Erythroblast (primary cell): ENCODE measurements around the gene SMIM9.
"Not testable (repeated sequence)": the region's sequence is repeated elsewhere in the genome, so short reads cannot be mapped to it uniquely, and the experiment has no call there.

Source experiments
- DNase-seq, 2 experiments: peaks; one replicate each; lab custom pipeline; 2025; lab: John Stamatoyannopoulos, UW
- GATA1 ChIP-seq: IDR thresholded peaks from 2 replicates; pipeline ENCODE4 v1.6.1; 2011; ENCODE audit warnings: low read depth, mild to moderate bottlenecking, control low read depth, low read length, moderate library complexity
- POLR2A ChIP-seq: IDR thresholded peaks from 2 replicates; pipeline ENCODE4 v1.6.1; 2011; ENCODE audit warnings: mild to moderate bottlenecking, low read length

The SMIM9 gene

GRCh38 chrX:154824638-154825037 lies 9.8 kb downstream of the SMIM9 start:
- no peak for TF ChIP-seq POLR2A
- TF ChIP-seq GATA1 = no peak
- DNase-seq = no peak

- no peak for DNase-seq
- TF ChIP-seq GATA1 (no peak), POLR2A (no peak)
These were observed 12.4 kb downstream of the SMIM9 start for GRCh38 chrX:154822029-154822428.

- TF ChIP-seq POLR2A = no peak
- no peak for TF ChIP-seq GATA1
These were observed 12.9 kb downstream of the SMIM9 start for GRCh38 chrX:154821523-154821922.

GRCh38 chrX:154819771-154820341 lies 14.6 kb downstream of the SMIM9 start:
- TF ChIP-seq POLR2A (no peak), GATA1 (no peak)
- no peak for DNase-seq

More at GRCh38 chrX:154821523-154821922, 12.9 kb downstream of the SMIM9 start:
- no peak for DNase-seq

- no peak for TF ChIP-seq GATA1
- TF ChIP-seq POLR2A = no peak
- peak; percentile 56 to 59 for DNase-seq
These were observed 15.3 kb downstream of the SMIM9 start for GRCh38 chrX:154818916-154819770.

- DNase-seq = not testable (repeated sequence)
These were observed 17.3 kb downstream of the SMIM9 start for GRCh38 chrX:154817048-154817618.

GRCh38 chrX:154816326-154816898 lies 18.1 kb downstream of the SMIM9 start:
- not testable (repeated sequence) for DNase-seq

GRCh38 chrX:154815274-154815818 lies 19.1 kb downstream of the SMIM9 start:
- no peak for TF ChIP-seq POLR2A
- no peak for TF ChIP-seq GATA1
- peak in 1 of 2 experiments; percentile 17 for DNase-seq

- no peak for DNase-seq
- TF ChIP-seq POLR2A (no peak), GATA1 (no peak)
These were observed 20.7 kb downstream of the SMIM9 start for GRCh38 chrX:154813801-154814200.

- DNase-seq = no peak
- TF ChIP-seq GATA1 (no peak), POLR2A (no peak)
These were observed 21.9 kb downstream of the SMIM9 start for GRCh38 chrX:154812341-154813101.

- TF ChIP-seq POLR2A (no peak), GATA1 (no peak)
- no peak for DNase-seq
These were observed 24.4 kb downstream of the SMIM9 start for GRCh38 chrX:154809939-154810665.

GRCh38 chrX:154806837-154807501 lies 27.5 kb downstream of the SMIM9 start:
- DNase-seq = no peak
- TF ChIP-seq POLR2A (no peak), GATA1 (no peak)
